ENCODE data around the gene MEF2B. TPM values are rescaled to one million over a fixed set of nuclear protein-coding genes. Genes with fewer than 3 reads are reported as not detected.
A peak's percentile ranks its signal among the peaks of the same experiment; 100 is the strongest.
"Not testable (repeated sequence)": the region's sequence is repeated elsewhere in the genome, so short reads cannot be mapped to it uniquely, and the experiment has no call there.

Gene MEF2B
- total and polyA plus RNA-seq, 10 donors: 2.2 to 15.5 (median 3.4) TPM

DNA sequence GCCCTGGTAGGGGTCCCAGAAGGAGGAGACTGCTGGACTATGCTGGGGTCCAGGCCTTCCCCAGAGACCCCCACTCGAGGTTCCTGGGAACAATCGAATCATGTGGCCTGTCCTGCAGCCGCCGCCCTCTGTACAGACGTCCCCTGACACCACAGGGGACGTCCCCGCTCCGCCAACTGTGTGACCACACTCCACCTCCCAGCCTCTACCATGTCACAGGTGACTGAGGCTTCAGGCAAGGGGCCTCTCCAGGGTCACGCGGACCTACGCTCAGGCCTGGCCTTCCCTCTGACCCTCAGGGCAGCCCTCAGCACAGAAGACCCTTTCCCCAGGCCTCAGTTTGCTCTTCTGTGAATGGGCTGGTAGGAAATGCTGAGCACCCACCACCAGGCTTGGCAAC is 18.6 kb downstream of the MEF2B start:
- Histone ChIP-seq H3K9me3 (peaks cover 0 to 7% (median 2%) of the 10 kb centered on the region in 8 donors), H3K27ac (no peak overlapping the region), H3K4me1 (peaks cover 0 to 15% (median 7%) of the 10 kb centered on the region in 6 donors), H3K4me3 (no peak overlapping the region), H3K27me3 (replicated peaks in 1 of 7) (no peaks in the 10 kb centered on the region), H3K36me3 (peaks cover 0 to 63% (median 27%) of the 10 kb centered on the region in 6 donors)
- TF ChIP-seq POLR2AphosphoS5 (IDR thresholded peaks at IDR 0.05): peak in 2 of 3 donors; percentile 11 to 22
- TF ChIP-seq, protein P1, sequence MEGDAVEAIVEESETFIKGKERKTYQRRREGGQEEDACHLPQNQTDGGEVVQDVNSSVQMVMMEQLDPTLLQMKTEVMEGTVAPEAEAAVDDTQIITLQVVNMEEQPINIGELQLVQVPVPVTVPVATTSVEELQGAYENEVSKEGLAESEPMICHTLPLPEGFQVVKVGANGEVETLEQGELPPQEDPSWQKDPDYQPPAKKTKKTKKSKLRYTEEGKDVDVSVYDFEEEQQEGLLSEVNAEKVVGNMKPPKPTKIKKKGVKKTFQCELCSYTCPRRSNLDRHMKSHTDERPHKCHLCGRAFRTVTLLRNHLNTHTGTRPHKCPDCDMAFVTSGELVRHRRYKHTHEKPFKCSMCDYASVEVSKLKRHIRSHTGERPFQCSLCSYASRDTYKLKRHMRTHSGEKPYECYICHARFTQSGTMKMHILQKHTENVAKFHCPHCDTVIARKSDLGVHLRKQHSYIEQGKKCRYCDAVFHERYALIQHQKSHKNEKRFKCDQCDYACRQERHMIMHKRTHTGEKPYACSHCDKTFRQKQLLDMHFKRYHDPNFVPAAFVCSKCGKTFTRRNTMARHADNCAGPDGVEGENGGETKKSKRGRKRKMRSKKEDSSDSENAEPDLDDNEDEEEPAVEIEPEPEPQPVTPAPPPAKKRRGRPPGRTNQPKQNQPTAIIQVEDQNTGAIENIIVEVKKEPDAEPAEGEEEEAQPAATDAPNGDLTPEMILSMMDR (IDR thresholded peaks at IDR 0.05 in 8 of 11, conservative IDR thresholded peaks at IDR 0.05 in 3 of 11): no peak
- intact Hi-C loops (cut with DNase I; ENCODE audit: low total_unique reads): no loop called here
- 65 to 75% (median 68%) methylated on average over 10 to 11 of the region's 11 CpGs for WGBS, 5 donors
- no peak for DNase-seq

- no peak overlapping the region for H3K4me3 ChIP-seq
- H3K36me3 ChIP-seq: peaks cover 0 to 56% (median 27%) of the 10 kb centered on the region in 6 donors
- peaks cover 0 to 25% (median 15%) of the 10 kb centered on the region in 6 donors for H3K4me1 ChIP-seq
- intact Hi-C loops (cut with DNase I; ENCODE audit: low total_unique reads): no loop called here
- TF ChIP-seq POLR2A (IDR thresholded peaks at IDR 0.05) (no peak), POLR2AphosphoS5 (IDR thresholded peaks at IDR 0.05) (no peak)
- TF ChIP-seq, protein P1 (IDR thresholded peaks at IDR 0.05 in 8 of 11, conservative IDR thresholded peaks at IDR 0.05 in 3 of 11): no peak
- 78 to 95% (median 92%) methylated on average over 2 of the region's 2 CpGs for WGBS, 5 donors
- no peaks in the 10 kb centered on the region for H3K9me3 ChIP-seq
- no peak for DNase-seq
- no peak overlapping the region for H3K27ac ChIP-seq
- no peaks in the 10 kb centered on the region for H3K27me3 ChIP-seq (replicated peaks in 1 of 7)
Measured at GRCh38 chr19:19149435-19149834, 20.6 kb downstream of the MEF2B start.

GRCh38 chr19:19148504-19148903 is 21.6 kb downstream of the MEF2B start:
- H3K4me1 ChIP-seq: peaks cover 0 to 25% (median 15%) of the 10 kb centered on the region in 6 donors
- H3K4me3 ChIP-seq; intact Hi-C loops (cut with DNase I; ENCODE audit: low total_unique reads); DNase-seq; H3K9me3 ChIP-seq; H3K27ac ChIP-seq; H3K27me3 ChIP-seq (replicated peaks in 1 of 7): not testable (repeated sequence)
- WGBS, 5 donors: 95 to 99% (median 97%) methylated on average over 8 of the region's 8 CpGs
- H3K36me3 ChIP-seq: peaks cover 0 to 52% (median 27%) of the 10 kb centered on the region in 6 donors

DNA sequence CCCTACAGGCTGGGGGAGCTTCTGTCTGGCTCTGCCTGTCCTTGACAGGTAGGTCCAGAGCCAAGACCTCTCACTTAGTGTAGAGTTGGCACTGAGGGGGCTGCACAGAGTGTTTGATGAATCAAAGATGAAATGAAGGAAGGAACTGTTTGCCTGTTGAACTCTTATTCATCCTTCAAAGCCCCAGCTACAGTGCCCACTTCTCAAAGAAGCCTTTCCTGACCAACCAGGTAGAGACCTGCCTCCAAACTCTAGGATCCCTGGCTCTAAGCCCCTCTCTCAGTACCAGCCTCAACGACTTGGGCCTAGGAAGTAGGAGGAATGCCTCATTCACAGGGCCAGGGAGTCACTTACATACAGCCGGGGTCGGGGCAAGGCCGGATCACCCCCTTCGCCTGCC is 22.7 kb downstream of the MEF2B start:
- WGBS, 5 donors: 92 to 97% (median 96%) methylated on average over 5 of the region's 5 CpGs
- Histone ChIP-seq H3K27me3 (replicated peaks in 1 of 7) (no peaks in the 10 kb centered on the region), H3K4me3 (no peak overlapping the region), H3K36me3 (peaks cover 0 to 52% (median 27%) of the 10 kb centered on the region in 6 donors), H3K4me1 (peaks cover 0 to 25% (median 15%) of the 10 kb centered on the region in 6 donors), H3K9me3 (no peaks in the 10 kb centered on the region), H3K27ac (no peak overlapping the region)
- no peak for DNase-seq
- TF ChIP-seq POLR2AphosphoS5 (IDR thresholded peaks at IDR 0.05) (no peak), POLR2A (IDR thresholded peaks at IDR 0.05) (no peak)
- TF ChIP-seq, protein P1 (IDR thresholded peaks at IDR 0.05 in 8 of 11, conservative IDR thresholded peaks at IDR 0.05 in 3 of 11): no peak
- intact Hi-C loops (cut with DNase I; ENCODE audit: low total_unique reads): no loop called here

DNA sequence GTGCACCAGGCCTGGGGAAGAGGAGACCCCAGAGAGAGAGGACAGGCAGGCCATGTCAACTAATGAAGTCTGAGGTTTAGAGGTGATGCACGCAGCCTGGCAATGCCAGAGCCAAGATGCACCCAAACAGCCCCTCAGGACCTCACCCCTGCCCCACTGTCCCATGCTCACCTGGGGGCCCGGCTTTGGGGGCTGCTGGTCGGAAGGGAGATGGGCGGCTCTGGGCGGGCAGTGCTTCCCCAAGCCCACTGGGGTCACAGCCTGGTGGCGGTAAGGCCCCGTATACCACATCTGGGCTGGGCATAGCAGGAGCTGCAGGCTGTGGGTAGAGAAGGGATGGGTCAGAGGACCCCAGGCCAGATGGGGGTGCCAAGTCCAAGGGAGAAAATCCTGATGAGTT is 23.2 kb downstream of the MEF2B start:
- 94 to 100% (median 95%) methylated on average over 1 to 7 of the region's 7 CpGs for WGBS, 5 donors
- no peaks in the 10 kb centered on the region for H3K27me3 ChIP-seq (replicated peaks in 1 of 7)
- DNase-seq: no peak
- H3K9me3 ChIP-seq: no peaks in the 10 kb centered on the region
- peaks cover 0 to 24% (median 15%) of the 10 kb centered on the region in 6 donors for H3K4me1 ChIP-seq
- H3K36me3 ChIP-seq: peaks cover 0 to 52% (median 27%) of the 10 kb centered on the region in 6 donors
- intact Hi-C loops (cut with DNase I; ENCODE audit: low total_unique reads): no loop called here
- H3K27ac ChIP-seq: no peak overlapping the region
- TF ChIP-seq, protein P1 (IDR thresholded peaks at IDR 0.05 in 8 of 11, conservative IDR thresholded peaks at IDR 0.05 in 3 of 11): no peak
- TF ChIP-seq POLR2A (IDR thresholded peaks at IDR 0.05) (no peak), POLR2AphosphoS5 (IDR thresholded peaks at IDR 0.05) (no peak)
- H3K4me3 ChIP-seq: no peak overlapping the region

All from spleen (tissue), 11 donors.